PC-9 (cell line): ENCODE measurements around the gene TMEM132D. TPM values are rescaled to one million over a fixed set of nuclear protein-coding genes. Genes with fewer than 3 reads are reported as not detected.

ENCODE experiments used
- BruUV-seq: library from RNA; stranded (reverse); fragments of 400-500 nt; replicated peaks from 2 replicates; lab custom pipeline; 2021; lab: Mats Ljungman, UMichigan
- CTCF ChIA-PET: fragments of 300-600 bp; sonication (Branson Sonifier 250); formaldehyde crosslinking; loops from one replicate; lab custom pipeline; 2022; ENCODE audit warnings: antibody characterized with exemption; lab: Charles Lee
- POLR2A ChIA-PET: fragments of 300-600 bp; sonication (Branson Sonifier 250); formaldehyde crosslinking; loops from one replicate; lab custom pipeline; 2022; ENCODE audit warnings: antibody characterized with exemption; ENCODE audit not compliant: unreplicated experiment; lab: Charles Lee
- DNase-seq, 2 experiments: peaks; one replicate each; pipeline versions ENCODE4 v3.0.0 to v3.0.0-alpha.2; 2015 to 2022; ENCODE audit warnings: mixed read lengths in 1 of 2
- H2AFZ ChIP-seq: fragments of 200-600 bp; sonication (generic); 2 replicates; pipeline ENCODE4 v1.8.1; 2017; ENCODE audit warnings: antibody characterized with exemption
- H3F3A ChIP-seq: fragments of 200-600 bp; sonication (generic); 2 replicates; pipeline ENCODE4 v1.8.1; 2017; ENCODE audit warnings: antibody characterized with exemption, mild to moderate bottlenecking, low read depth; ENCODE audit not compliant: insufficient read depth
- H3K27ac ChIP-seq: fragments of 200-600 bp; sonication (generic); 2 replicates; pipeline ENCODE4 v1.6.1; 2016; ENCODE audit warnings: mixed run types
- H3K27me3 ChIP-seq: fragments of 200-600 bp; sonication (generic); 2 replicates; pipeline ENCODE4 v1.6.1; 2016; ENCODE audit warnings: low read depth, mixed run types; ENCODE audit not compliant: insufficient read depth
- H3K36me3 ChIP-seq: fragments of 200-600 bp; sonication (generic); 2 replicates; pipeline ENCODE4 v1.6.1; 2016; ENCODE audit warnings: low read depth, mixed run types
- H3K4me1 ChIP-seq: fragments of 200-600 bp; sonication (generic); replicated peaks from 2 replicates; pipeline ENCODE4 v1.6.1; 2016; ENCODE audit warnings: mixed run types; ENCODE audit not compliant: insufficient read depth
- H3K4me2 ChIP-seq: fragments of 200-600 bp; sonication (generic); 2 replicates; pipeline ENCODE4 v1.6.1; 2017; ENCODE audit warnings: mixed run types
- H3K4me3 ChIP-seq: fragments of 200-600 bp; sonication (generic); 2 replicates; pipeline ENCODE4 v1.6.1; 2016; ENCODE audit warnings: mixed run types
- H3K79me2 ChIP-seq: fragments of 200-600 bp; sonication (generic); 2 replicates; pipeline ENCODE4 v1.6.1; 2017; ENCODE audit warnings: low read depth, mixed run types
- H3K9me2 ChIP-seq: fragments of 200-600 bp; sonication (generic); 2 replicates; pipeline ENCODE4 v1.8.1; 2017; ENCODE audit warnings: mild to moderate bottlenecking; ENCODE audit not compliant: insufficient read depth
- H3K9me3 ChIP-seq: fragments of 200-600 bp; sonication (generic); 2 replicates; pipeline ENCODE4 v1.8.1; 2016; ENCODE audit warnings: low read depth; ENCODE audit not compliant: insufficient read depth
- H4K20me1 ChIP-seq: fragments of 200-600 bp; sonication (generic); 2 replicates; pipeline ENCODE4 v1.8.1; 2017; ENCODE audit not compliant: insufficient read depth
- EZH2 ChIP-seq: fragments of 200-600 bp; sonication (generic); IDR thresholded peaks from 2 replicates; pipeline ENCODE4 v1.8.0; 2017; ENCODE audit warnings: antibody characterized with exemption, low read depth
- intact Hi-C: fragments of 100-400 bp; cut with micrococcal nuclease; formaldehyde crosslinking; loops from one replicate; pipeline ENCODE4 v1.10.0; 2022; ENCODE audit not compliant: unreplicated experiment
- total RNA-seq: library from RNA; stranded (reverse); gene quantifications from 2 replicates; pipeline ENCODE4 v1.2.3, GENCODE V29; 2021
- TF ChIP-seq, protein P1 (sequence below): fragments of 200-600 bp; sonication (generic); conservative IDR thresholded peaks from 2 replicates; pipeline ENCODE4 v1.6.1; 2017; ENCODE audit warnings: mixed run types, antibody characterized with exemption, mild to moderate bottlenecking, moderate library complexity

Gene TMEM132D
- total RNA-seq, 1 experiment from 2014 or later: not detected

DNA sequence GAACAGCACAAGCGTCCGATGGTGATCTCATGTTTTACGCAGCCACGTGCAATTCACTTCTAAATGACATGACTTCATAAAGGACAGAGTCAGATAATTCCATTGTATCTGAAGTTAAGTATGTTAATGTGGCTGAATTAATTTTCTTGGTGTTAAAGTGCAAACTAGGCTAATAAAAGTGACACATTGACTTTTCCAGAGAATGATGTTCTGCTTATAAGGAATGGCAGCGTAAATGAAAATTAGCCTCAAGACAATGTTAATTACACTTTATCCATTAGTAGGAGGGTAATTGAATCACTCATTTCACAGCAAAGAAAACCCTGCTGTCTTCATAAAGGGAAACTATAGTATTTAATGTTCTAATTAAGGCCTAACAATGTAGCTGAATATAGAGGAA lies 624.1 kb downstream of the TMEM132D start:
- Histone ChIP-seq H3K27me3 (no peaks in the 10 kb centered on the region; the same call in 1 of the 2 replicates), H3K27ac (no peak overlapping the region), H3K4me3 (no peak overlapping the region), H3K79me2 (no peaks in the 10 kb centered on the region), H3K36me3 (no peaks in the 10 kb centered on the region), H3K9me2 (no peaks in the 10 kb centered on the region), H2AFZ (no peak overlapping the region), H3K4me1 (no peaks in the 10 kb centered on the region), H4K20me1 (no peaks in the 10 kb centered on the region), H3F3A (no peaks in the 10 kb centered on the region), H3K4me2 (no peak overlapping the region), H3K9me3 (no peaks in the 10 kb centered on the region)
- CTCF ChIA-PET: no interaction called here
- POLR2A ChIA-PET: no interaction called here
- no peak for DNase-seq
- BruUV-seq: no TSS peak
- no peak for TF ChIP-seq EZH2
- TF ChIP-seq, protein P1, sequence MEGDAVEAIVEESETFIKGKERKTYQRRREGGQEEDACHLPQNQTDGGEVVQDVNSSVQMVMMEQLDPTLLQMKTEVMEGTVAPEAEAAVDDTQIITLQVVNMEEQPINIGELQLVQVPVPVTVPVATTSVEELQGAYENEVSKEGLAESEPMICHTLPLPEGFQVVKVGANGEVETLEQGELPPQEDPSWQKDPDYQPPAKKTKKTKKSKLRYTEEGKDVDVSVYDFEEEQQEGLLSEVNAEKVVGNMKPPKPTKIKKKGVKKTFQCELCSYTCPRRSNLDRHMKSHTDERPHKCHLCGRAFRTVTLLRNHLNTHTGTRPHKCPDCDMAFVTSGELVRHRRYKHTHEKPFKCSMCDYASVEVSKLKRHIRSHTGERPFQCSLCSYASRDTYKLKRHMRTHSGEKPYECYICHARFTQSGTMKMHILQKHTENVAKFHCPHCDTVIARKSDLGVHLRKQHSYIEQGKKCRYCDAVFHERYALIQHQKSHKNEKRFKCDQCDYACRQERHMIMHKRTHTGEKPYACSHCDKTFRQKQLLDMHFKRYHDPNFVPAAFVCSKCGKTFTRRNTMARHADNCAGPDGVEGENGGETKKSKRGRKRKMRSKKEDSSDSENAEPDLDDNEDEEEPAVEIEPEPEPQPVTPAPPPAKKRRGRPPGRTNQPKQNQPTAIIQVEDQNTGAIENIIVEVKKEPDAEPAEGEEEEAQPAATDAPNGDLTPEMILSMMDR: no peak
- intact Hi-C loops: no loop called here

DNA sequence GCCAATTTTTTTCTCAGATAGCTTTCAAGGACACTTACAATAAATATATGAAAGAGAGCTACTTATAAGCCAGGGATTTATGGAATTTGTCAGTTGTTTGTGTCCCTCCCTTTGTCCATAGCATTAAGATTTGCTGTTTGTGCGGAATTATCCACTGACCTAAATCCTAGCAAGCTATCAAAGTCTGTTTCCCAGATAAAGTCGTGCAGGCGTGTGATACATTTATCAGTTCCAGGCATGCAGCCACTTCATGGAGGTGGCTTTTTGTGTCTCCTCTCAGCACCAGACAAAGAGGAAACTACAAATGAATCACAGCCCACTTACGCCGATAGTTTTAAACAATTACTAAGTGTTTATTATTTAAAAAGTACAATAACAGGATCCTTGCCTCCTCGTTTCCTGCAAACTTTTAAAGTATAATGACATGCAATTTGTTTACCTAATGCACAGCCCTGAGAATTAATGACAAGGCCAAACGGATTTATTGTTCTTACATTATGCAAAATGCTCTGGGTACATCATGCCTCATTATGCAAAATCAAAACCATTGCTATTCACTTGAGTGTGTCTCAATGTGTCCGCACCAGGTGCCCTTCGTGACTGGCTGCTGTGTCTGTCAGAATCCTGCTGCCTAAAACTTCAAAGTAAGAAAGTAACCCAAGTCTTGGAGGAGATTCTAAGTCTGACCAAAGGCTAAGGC lies 627.3 kb downstream of the TMEM132D start:
- Histone ChIP-seq H3K9me3 (no peaks in the 10 kb centered on the region), H3K27ac (no peak overlapping the region), H3K79me2 (no peaks in the 10 kb centered on the region), H3F3A (no peaks in the 10 kb centered on the region), H3K36me3 (no peaks in the 10 kb centered on the region), H3K4me1 (no peaks in the 10 kb centered on the region), H3K27me3 (no peaks in the 10 kb centered on the region; the same call in 1 of the 2 replicates), H3K4me3 (no peak overlapping the region), H4K20me1 (no peaks in the 10 kb centered on the region), H3K9me2 (no peaks in the 10 kb centered on the region), H2AFZ (no peak overlapping the region), H3K4me2 (no peak overlapping the region)
- no peak for DNase-seq
- CTCF ChIA-PET: no interaction called here
- BruUV-seq: no TSS peak
- intact Hi-C loops: no loop called here
- TF ChIP-seq, protein P1: no peak
- no peak for TF ChIP-seq EZH2
- POLR2A ChIA-PET: no interaction called here

- no peak overlapping the region for H2AFZ ChIP-seq
- ChIA-PET POLR2A (no interaction called here), CTCF (no interaction called here)
- no TSS peak for BruUV-seq
- no peaks in the 10 kb centered on the region for H3K4me1 ChIP-seq
- no peaks in the 10 kb centered on the region for H3K9me3 ChIP-seq
- no peaks in the 10 kb centered on the region for H3K36me3 ChIP-seq
- no peak overlapping the region for H3K4me3 ChIP-seq
- H3F3A ChIP-seq: no peaks in the 10 kb centered on the region
- intact Hi-C loops: no loop called here
- no peaks in the 10 kb centered on the region for H4K20me1 ChIP-seq
- H3K27ac ChIP-seq: no peak overlapping the region
- H3K9me2 ChIP-seq: no peaks in the 10 kb centered on the region
- H3K27me3 ChIP-seq: no peaks in the 10 kb centered on the region
- no peaks in the 10 kb centered on the region for H3K79me2 ChIP-seq
- DNase-seq: no peak
- H3K4me2 ChIP-seq: no peak overlapping the region
- no peak for TF ChIP-seq EZH2
- TF ChIP-seq, protein P1: no peak
Measured at GRCh38 chr12:129269756-129270495, 633.9 kb downstream of the TMEM132D start.
